LoVo (cell line): ENCODE measurements around the gene FAM184B.
"Not testable (repeated sequence)": the region's sequence is repeated elsewhere in the genome, so short reads cannot be mapped to it uniquely, and the experiment has no call there.

Source experiments
- DNase-seq: peaks from one replicate; pipeline ENCODE4 v3.0.0-alpha.2; 2016; ENCODE audit warnings: low spot score

The FAM184B gene

DNA sequence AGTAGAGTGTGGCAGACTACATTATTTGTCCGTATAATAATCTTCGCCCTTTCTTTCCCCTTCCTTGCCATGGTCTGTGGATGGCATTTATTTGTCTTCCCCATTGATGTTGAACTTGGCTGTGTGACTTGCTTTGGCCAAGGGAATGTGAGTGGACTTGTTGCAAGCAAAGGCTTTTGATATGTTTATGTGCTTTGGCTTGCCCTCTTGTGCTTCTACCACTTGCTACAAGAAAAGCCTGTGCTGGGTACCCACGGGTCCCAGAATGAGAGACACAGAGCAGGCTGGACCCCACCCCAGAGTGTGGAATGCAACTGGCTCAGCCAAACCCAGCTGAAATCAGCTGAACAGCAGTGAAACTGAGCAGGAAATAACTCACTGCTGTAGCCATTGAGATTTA lies 63.0 kb downstream of the FAM184B start:
- DNase-seq, result no peak

DNA sequence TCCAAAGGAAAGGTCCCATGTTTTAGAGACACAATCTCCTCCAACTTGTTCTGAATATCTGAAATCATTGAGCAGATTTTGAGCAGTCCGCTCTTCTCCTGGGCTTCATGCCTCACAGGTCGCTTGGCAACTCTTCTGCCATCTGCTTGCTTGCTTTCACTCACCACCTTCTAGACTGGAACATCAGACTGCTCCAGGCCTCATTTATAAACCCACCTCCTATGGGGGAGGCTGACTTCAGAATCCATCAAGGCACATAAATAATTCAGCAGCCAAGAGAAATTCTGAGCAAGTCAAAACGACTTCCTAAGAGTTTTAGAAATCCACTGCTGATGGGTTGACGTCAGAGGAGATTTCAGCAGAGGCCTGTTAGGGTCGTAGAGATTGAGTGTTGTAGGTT lies 64.1 kb downstream of the FAM184B start:
- DNase-seq, result no peak

DNA sequence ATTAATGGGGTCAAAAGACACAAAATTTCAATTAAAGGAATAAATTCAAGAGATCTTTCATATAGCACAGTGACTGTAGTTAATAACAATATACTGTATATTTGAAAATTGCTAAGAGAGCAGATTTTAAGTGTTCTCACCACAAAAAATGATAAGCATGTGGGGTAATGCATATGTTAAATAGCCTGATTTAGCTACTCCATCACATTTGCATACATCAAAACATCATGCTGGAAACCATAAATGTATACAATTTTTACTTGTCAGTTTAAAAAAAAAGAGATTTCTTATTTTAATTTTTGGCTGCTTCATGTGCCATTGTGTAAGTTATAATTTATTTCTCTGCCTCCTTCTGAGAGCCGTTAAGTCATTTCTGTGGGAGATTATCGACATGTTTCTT lies 65.9 kb downstream of the FAM184B start:
- DNase-seq, result no peak

DNA sequence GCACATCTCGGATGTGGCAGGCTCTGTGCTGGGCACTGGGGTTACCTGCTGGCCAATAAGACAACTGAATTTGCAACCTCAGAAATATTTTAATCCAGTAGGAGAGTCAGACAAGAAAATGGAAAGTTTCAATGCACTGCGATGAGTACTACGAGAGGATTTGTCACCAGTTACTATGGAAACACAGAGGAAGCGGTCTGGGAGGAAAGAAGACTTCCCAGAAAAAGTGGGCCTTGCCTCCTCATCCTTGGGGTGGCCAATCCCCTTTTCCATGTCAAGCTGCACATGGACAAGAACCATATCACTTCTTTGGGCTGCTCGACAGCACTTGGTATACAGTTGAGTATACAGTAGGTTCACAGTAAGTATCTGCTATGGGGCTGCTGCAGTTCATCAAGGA lies 67.6 kb downstream of the FAM184B start:
- no peak for DNase-seq

DNA sequence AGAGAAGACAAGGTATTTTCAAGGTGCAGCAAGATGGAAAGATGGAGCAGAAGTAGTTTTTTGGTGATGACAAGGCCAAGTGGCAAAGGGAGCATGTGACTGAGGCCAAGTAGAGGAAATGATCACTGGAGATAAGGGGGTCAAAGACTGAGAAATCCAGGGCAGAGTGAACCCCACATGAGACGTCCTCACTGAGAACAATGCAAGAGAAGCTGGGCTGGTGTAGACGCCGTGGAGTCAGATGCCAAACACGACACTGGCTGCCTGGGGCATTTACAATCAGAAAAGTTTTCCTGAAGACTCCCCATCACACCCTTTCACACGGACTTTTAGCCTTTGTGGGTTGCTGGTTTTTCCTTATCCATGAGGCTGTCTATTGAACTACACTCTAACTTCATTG lies 69.3 kb downstream of the FAM184B start:
- no peak for DNase-seq

DNA sequence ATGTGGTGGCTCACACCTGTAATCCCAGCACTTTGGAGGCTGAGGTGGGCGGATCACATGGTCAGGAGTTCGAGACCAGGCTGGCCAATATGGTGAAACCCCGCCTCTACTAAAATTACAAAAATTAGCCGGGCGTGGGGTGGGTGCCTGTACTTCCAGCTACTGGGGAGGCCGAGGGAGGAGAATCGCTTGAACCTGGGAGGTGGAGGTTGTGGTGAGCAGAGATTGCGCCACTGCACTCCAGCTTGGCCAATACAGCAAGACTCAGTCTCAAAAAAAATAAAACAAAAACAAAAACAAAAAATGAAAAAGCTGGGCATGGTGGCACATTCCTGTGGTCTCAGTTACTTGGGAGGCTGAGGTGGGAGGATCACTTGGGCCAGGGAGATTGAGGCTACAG lies 70.2 kb downstream of the FAM184B start:
- not testable (repeated sequence) for DNase-seq

DNA sequence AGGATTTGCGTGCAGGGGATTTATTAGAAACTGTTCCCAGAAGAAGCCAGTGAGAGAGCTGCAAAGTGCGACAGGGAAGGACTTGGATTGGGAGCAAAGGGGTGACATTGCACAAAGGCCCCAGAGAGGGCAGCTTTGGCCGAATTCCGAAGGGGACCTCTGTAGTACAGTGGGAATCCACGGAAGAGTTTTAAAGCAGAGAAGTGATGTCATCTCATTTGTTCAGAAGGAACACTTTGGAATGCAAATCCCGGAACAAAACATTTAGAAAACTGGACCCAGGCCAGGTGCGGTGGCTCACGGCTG lies 71.7 kb downstream of the FAM184B start:
- DNase-seq, result no peak

DNA sequence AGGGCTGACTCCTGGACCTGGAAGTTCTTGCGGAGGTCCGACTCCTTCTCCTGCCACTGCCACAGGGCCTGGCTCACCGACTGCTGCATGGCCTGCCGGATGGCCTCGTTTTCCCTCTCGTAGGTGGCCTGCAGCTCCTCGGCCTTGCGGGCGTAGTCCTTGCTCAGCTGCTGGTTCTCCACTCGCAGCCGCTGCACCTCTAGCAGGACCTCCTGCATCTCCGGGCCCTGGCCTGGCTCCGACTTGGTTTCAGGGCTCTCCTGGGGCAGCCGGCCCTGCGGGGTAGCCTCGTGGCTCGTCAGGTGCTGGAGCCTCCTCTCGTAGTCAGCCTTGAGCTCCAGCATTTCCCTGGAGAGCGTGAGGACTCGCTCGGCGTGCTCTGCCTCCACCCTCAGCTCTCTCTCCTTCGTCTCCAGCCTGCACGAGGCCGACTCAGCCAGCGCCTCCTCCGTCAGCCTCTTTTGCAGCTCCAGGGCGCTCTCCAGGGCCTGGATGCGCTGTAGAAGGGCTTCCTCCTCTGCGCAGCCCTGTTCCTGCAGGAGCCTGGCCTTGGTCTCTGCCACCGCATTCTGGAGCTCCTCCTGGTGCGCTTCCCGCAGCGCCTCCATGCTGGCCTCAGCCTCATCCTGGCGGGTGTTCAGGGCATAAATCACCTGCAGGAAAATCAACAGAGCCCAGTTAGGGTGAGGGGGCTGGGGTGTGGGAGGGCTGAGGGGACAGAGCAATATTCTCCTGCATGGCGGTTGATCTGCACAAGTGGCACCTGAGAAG lies 72.2 kb downstream of the FAM184B start:
- no peak for DNase-seq

DNA sequence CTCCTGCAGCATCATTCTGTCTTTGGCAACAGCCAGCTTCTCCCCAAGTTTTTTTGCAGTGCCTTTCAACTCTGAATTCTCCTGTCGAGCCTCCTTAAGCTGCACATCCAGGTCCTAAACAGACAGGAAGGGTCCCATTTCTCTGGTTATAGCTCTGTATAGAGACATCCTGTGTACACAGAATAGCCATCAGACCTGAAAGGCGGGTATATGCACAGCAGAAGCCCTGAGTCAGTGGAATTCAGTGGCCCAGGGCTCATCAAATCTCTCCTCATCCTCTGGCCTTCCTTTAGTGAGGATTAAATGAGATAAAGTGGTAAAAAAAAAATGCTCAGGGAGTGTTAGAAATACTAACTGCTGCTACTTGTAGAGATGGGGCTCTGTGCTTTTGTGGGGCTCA lies 73.8 kb downstream of the FAM184B start:
- no peak for DNase-seq

DNA sequence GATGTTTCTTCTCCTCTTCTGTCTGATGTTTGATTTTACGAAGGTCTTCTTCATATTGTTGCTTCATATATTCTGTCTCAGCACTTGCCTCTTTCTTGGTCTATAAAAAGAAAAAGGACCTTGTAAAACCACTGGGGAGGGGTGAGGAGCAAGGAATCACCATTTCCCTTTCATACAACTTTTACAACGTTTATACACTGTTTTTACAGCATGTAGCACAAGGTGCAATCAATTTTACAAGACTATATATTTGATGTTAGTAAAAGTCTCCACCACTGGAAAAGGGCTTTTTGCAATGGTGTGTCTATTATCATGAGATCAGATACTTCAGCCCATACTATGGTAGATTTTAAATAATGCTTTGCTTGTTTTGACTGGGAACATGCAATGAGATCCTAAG lies 76.3 kb downstream of the FAM184B start:
- DNase-seq, result no peak

DNA sequence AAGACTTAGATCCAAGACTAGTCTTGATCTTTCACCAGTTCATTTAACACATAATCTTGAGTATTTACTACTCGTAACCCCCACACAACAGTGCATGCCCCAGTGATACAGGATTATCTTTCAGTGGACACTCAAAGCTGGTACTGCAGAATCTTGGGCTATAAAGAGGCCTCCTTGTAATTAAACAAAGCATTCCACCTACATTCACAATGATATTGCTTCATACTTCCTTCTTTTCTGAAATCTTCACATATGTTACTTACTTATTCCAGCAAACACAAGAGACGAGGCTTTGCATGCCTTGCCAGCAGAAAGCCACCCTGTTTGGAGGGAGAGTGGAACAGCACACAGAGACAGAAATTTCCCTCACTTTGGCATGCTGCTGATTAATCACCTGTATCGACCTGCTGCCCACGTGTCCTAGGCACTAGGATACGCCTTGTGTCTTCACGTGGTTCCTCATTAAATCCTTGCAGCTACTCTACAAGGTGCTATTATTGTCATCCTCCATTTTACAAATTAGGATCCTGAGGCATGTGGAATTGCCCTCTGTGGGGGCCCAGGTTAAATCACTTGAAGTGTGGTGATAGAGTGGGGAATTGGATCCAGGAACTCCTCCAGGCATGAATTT lies 77.3 kb downstream of the FAM184B start:
- no peak for DNase-seq

DNA sequence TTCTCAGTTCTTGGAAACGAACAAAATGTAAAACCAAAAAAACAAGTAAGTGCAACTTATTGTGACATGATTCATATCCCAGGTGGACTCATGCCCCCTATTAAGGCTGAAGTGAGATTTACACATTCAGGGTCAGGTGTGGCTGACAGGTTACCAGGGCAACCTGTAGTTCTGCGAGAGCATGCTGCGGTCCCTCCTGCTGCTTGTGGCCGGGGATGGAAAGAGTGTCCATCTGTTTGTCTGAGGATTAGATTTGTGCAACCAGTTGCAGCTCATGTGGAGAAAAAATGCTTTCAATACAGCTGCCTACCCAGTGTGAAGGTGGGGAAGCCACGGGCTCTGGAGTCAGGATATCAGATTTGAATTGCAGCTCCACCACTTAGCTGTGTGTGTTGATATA lies 78.8 kb downstream of the FAM184B start:
- no peak for DNase-seq

DNA sequence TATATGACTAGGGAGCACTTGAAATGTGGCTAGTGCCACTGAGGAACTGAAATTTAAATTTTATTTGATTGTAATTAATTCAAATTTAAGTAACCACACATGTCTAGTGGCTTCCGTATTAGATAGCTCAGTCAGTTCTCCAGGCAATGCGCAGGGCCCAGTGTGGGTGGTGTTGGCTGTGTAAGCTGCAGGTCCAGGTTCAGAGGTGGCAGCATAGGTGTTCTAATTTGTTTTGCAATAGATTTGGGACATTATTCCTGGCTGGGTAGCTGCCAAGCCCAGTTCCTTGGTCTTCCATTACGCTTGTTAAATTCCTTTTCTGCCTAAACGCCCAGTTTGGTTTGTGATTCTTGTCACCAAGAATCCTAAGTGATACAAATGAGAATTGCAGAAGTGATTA lies 79.5 kb downstream of the FAM184B start:
- no peak for DNase-seq

DNA sequence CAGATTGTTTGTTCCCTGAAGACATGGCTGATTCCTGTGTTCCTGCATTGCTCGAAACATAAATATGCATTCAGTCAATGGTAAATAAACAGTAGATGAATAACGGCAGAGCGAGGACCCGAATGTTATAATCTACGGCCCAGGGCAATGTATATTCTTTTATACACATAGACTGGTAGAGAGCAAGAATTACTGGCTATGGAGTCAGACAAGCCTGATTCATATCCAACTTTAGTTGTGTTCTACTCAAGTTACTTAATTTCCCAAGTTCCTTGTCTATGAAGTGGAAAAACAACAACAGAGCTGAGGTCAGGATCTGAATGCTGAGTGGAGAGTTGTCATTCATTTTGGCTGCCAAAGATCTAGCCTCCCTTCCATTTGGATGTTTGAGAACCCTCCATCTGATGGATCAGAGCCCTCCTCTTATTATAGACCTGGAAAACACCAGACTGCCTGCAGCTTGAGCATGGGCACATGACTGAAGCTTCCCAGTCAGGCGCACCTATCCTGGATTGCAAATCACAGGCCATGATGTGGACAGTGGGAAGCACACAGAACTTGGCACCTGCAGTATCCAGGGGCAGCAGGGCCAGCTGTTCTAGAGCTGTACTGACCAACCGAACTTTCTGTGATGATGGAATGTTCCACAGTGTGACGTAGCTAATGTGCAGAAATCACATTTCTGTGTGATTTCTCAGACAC lies 80.1 kb downstream of the FAM184B start:
- no peak for DNase-seq

DNA sequence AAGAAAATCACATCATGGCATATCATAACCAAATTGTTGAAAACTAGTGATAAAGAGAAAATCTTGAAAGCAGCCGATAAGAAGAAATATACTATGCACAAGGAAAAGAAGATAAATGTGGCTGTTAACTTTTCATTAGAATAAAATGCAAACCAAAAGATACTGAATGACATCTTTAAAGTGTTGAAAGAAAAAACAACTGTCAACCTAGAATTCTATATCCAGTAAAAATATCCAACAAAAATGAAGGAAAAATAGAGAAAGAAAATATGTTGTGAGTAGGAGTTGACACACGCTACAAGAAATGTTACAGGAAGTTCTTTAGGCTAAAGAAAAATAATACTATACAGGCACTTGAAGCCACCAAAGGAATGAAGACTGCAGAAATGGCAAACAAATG lies 82.0 kb downstream of the FAM184B start:
- DNase-seq, result no peak

DNA sequence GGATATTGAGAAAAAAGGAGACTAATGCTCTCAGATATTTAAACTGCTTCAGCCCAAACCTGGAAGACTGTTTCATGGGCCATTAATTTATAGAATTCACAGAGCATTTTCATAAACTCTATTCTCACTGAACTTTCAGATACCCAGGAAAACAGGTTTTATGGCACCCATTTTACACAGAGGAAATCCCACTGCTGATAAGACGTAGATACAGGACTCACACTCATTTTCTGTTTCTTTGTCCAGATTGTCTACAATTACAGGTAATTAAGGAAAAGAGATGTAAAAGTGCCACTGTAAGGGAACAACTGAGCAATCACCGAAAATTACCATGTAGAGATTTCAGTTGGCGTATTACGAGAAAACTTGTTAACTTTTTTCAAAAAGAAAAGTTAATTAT lies 83.3 kb downstream of the FAM184B start:
- no peak for DNase-seq

DNA sequence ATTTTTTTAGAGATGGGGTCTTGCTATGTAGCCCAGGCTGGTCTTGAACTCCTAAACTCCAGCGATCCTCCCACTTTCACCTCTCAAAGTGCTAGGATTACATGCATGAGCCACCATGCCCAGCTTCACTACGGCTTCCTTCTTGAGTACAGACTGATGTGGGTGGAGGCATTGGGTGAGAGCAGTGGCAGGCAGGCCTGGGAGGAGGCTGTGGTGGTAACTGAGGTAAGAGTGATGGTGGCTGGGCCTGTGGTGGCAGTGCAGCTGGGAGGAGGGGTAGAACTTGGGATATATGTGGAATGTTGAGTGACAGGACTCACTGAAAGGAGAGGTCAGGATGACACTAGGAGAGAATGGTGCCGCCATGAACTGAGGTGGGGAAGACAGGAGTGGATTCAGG lies 86.1 kb downstream of the FAM184B start:
- DNase-seq, result no peak

DNA sequence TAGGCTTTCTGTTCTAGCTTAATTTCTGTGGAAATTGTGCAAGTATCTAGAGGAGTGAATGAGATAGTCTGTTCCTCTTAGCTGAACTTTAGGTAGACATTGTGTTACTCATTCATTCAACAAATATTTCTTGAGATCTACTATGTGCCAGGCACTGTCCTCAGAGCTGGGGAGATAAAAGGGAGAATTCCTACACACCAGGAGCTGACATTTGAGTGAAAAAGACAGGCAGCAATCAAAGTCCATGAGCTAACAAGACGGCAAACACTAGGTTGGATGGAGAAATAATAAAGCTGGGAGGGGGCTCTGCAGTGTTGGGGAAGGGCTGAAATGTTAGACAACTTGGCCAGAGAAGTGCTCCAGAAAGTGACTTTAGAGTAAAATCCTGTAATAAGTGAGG lies 86.9 kb downstream of the FAM184B start:
- no peak for DNase-seq

DNA sequence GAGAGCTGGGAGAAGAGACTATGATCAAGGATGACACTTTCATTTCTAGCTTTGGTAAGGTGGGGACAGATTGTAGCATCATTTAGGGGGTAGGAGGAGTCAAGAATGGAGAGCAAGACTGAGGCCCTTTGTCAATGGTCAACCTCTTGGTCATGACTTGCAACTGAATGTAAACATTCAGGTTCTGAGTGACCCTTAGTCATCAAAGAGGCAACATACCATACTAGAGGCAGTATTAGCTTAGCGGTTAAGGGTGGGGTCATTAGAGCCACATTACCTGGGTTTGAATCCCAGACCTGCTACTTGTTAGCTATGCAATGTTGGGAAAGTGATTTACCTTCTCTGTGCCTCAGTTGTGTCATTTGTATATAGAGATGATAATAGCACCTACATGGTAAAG lies 90.5 kb downstream of the FAM184B start:
- DNase-seq, result peak; percentile 2

DNA sequence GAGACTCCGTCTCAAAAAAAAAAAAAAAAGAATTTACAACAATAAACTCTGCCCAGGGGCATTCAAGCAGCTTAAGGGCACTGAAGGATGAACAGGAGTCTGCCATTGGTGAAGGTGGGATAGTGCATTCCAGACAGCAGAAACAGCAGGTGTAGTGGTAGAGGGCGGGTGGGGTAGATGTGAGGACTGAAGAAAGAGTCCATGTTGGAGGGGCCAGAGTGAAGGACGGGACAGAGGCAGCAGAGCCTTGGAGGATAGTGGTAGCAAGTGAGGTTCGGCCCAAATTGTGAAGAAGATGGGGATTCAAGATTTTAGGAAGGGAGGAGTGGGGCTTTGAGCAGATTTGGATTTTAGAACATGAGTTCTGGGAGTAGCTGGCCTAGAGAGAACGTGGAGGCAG lies 91.3 kb downstream of the FAM184B start:
- no peak for DNase-seq

DNA sequence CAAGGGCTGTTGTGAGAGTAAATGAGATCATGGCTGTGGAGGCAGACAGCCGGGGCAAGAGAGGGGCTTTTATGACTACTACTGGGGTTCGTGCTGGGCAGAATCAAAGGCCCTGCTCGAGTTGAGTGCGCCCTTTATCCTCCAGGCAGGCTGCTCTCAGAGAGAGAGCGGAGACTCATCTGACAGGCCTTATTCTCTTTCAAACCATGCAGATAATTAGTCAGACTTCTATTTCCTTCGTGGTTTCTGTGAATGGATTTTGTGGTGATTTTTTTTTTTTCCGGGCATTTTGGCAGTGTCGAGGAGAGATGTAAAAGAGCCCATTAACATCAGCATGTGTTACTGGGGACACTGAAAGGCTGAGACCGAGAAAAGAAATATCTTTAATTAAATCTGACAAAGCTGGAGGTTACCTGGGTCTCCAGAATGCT lies 93.4 kb downstream of the FAM184B start:
- DNase-seq, result no peak

DNA sequence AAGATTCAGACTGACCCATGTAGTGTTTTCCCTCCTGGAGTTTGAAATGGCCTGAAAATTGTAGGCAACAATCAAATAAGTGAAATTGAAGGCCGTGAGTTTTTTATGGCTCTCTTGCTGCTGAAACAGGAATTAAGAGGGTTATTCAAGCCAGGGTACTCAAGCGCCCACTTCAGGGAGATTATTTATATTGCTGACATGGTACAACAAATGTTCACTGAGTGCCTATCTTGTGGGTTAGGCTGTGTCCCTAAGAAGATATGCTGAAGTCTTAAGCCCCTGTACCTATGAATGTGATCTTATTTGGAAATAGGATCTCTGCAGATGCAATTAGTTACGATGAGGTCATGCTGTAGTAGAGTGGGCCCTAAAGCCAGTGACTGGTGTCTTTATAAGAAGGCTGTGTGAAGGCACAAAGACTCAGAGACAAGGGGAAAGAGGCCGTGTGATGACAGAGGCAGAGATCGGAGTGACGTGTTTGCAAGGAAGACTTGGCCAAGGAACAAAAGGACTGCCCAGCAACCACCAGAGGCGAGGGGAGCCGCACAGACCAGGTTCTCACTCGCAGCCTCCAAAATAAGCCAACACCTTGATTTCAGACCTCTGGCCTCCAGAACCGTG lies 94.1 kb downstream of the FAM184B start:
- no peak for DNase-seq

DNA sequence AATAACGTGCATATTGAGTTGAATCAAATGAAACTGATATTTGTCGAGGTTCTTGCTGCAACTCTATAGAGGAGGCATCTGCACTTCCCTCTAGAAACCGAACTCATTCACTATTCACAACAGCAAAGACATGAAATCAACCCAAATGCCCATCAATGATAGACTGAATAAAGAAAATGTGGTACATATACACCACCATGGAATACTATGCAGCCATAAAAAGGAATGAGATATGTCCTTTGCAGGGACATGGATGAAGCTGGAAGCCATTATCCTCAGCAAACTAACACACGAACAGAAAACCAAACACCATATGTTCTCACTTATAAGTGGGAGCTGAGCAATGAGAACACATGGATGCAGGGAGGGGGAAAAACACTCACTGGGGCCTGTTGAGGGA lies 96.8 kb downstream of the FAM184B start:
- DNase-seq, result not testable (repeated sequence)
